ENCODE measurements around the gene FTO.

Gene FTO

GRCh38 chr16:53989597-53989996 lies 285.6 kb downstream of the FTO start:
- TF ChIP-seq CTCF (IDR thresholded peaks at IDR 0.05; ENCODE audit: insufficient read depth, low read depth, low read length, missing control alignments): no peak
- H3K4me3 ChIP-seq (ENCODE audit: low read depth, low read length): no peak overlapping the region
- DNase-seq (ENCODE audit: low read depth): no peak

GRCh38 chr16:53991754-53992378 lies 287.9 kb downstream of the FTO start:
- H3K4me3 ChIP-seq (ENCODE audit: low read depth, low read length): no peak overlapping the region
- no peak for TF ChIP-seq CTCF (IDR thresholded peaks at IDR 0.05; ENCODE audit: insufficient read depth, low read depth, low read length, missing control alignments)
- DNase-seq (ENCODE audit: low read depth): no peak

DNA sequence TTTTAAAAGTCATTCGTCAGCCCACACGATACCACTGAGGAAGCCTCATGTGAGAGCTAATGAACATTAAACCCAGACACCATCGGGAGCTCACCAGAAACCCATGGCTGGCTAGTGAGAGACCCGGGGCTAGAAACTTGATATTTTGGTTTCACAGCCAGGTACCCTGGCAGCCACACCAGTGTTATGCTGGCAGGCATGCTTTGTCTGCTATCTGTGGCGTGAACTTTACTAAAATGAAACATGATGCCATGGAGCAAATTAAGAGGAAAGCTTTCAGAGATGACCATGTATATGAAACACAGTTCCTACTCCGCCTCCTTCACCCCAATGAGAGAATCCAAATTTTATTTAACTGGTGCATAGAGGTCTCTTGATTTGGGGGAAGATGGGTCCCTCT lies 291.4 kb downstream of the FTO start:
- no peak for DNase-seq (ENCODE audit: low read depth)
- no peak for TF ChIP-seq CTCF (IDR thresholded peaks at IDR 0.05; ENCODE audit: insufficient read depth, low read depth, low read length, missing control alignments)
- no peak overlapping the region for H3K4me3 ChIP-seq (ENCODE audit: low read depth, low read length)

DNA sequence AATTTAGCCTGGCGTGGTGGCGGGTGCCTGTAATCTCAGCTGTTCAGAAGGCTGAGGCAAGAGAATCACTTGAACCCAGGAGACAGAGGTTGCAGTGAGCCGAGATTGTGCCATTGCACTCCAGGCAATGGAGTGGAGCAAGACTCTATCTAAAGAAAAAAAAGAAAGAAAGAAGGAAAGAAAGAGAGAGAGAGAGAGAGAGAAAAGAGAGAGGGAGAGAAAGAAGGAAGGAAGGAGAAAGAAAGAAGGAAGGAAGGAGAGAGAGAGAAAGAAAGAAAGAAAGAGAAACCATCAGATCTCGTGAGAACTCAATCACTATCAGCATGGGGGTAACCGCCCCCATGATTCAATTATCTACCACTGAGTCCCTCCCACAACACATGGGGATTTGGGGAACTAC lies 293.0 kb downstream of the FTO start:
- no peak overlapping the region for H3K4me3 ChIP-seq (ENCODE audit: low read depth, low read length)
- no peak for TF ChIP-seq CTCF (IDR thresholded peaks at IDR 0.05; ENCODE audit: insufficient read depth, low read depth, low read length, missing control alignments)
- no peak for DNase-seq (ENCODE audit: low read depth)

DNA sequence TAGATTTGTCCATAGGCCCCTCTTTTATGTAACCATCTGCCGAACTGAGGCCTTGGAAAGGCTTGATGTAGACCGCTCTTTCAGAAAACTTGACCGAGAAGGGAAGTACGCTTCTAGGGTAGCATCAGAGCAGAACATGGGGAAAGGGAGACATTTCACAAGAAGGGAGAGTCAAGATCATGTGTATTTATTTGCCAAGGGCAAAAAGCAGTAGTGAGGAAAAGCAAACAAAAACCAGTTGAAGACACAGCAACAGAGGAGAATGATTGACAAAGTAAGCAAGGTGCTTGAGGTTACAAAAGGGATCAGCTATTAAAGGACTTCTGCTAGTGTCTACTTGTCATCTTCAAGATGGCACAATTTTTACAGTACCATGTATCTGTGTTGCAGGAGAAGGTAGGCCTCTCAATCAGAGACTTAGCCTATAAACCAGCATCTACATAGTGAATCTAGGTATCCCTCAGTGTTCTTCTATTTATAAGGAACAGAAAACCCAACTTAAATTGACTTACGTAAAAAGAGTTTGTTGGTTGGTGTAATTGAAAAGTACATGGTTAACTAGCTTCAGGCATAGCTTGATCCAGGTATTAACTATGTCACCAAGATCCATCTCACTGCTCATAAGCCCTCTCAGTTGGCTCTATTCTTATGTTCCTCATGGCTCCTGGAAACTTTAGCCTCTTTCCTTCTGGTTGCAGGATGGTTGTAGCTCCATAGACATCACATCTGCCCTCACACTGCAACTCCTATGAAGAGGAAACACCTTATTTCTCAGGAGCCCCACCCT lies 294.3 kb downstream of the FTO start:
- DNase-seq (ENCODE audit: low read depth): no peak
- no peak overlapping the region for H3K4me3 ChIP-seq (ENCODE audit: low read depth, low read length)
- TF ChIP-seq CTCF (IDR thresholded peaks at IDR 0.05; ENCODE audit: insufficient read depth, low read depth, low read length, missing control alignments): no peak

GRCh38 chr16:53998966-53999522 lies 295.1 kb downstream of the FTO start:
- no peak overlapping the region for H3K4me3 ChIP-seq (ENCODE audit: low read depth, low read length)
- no peak for TF ChIP-seq CTCF (IDR thresholded peaks at IDR 0.05; ENCODE audit: insufficient read depth, low read depth, low read length, missing control alignments)
- no peak for DNase-seq (ENCODE audit: low read depth)

Measured in GM12865 (cell line).